Osteoblast (primary cell): ENCODE measurements around the gene ST6GALNAC1. TPM values are rescaled to one million over a fixed set of nuclear protein-coding genes. Genes with fewer than 3 reads are reported as not detected.
A peak's percentile ranks its signal among the peaks of the same experiment; 100 is the strongest.

Experiments
- DNase-seq: peaks from one replicate; pipeline ENCODE4 v3.0.0; 2011; ENCODE audit warnings: low spot score, mixed read lengths; ENCODE audit not compliant: insufficient read length; ENCODE audit errors: missing footprints
- H2AFZ ChIP-seq: 2 replicates; pipeline ENCODE4 v1.6.0; 2011; ENCODE audit warnings: mild to moderate bottlenecking, low read length
- H3K27ac ChIP-seq: 2 replicates; pipeline ENCODE4 v1.5.1; 2011; ENCODE audit warnings: mild to moderate bottlenecking, low read depth, low read length, moderate library complexity
- H3K27me3 ChIP-seq: 2 replicates; pipeline ENCODE4 v1.6.0; 2012; ENCODE audit warnings: mild to moderate bottlenecking, control low read depth, inconsistent platforms, low read length, moderate library complexity; ENCODE audit not compliant: insufficient read depth
- H3K36me3 ChIP-seq: 2 replicates; pipeline ENCODE4 v1.5.1; 2011; ENCODE audit warnings: mild to moderate bottlenecking, low read length, control low read depth, moderate library complexity; ENCODE audit not compliant: insufficient read depth
- H3K4me1 ChIP-seq: 2 replicates; pipeline ENCODE4 v1.5.1; 2011; ENCODE audit warnings: mild to moderate bottlenecking, low read length, control low read depth, moderate library complexity; ENCODE audit not compliant: insufficient read depth
- H3K4me2 ChIP-seq: 2 replicates; pipeline ENCODE4 v1.6.0; 2011; ENCODE audit warnings: mild to moderate bottlenecking, low read length; ENCODE audit not compliant: insufficient read depth
- H3K4me3 ChIP-seq: fragments of 200-600 bp; sonication (generic); 3 replicates; pipeline ENCODE4 v1.5.1; 2012; ENCODE audit warnings: mild to moderate bottlenecking, low read length, inconsistent platforms; ENCODE audit not compliant: insufficient read depth
- H3K79me2 ChIP-seq: 2 replicates; pipeline ENCODE4 v1.6.0; 2012; ENCODE audit warnings: mild to moderate bottlenecking, low read length, control low read depth, inconsistent platforms; ENCODE audit not compliant: insufficient read depth
- H3K9me3 ChIP-seq: 2 replicates; pipeline ENCODE4 v1.5.1; 2011; ENCODE audit warnings: low read depth, low read length, control low read depth
- H4K20me1 ChIP-seq: 2 replicates; pipeline ENCODE4 v1.6.0; 2012; ENCODE audit warnings: mild to moderate bottlenecking, low read length, control low read depth; ENCODE audit not compliant: insufficient read depth
- CTCF ChIP-seq: IDR thresholded peaks from 2 replicates; pipeline ENCODE4 v1.5.1; 2011; ENCODE audit warnings: mild to moderate bottlenecking, low read depth, low read length, moderate library complexity; ENCODE audit errors: extremely low read depth
- total RNA-seq: library from RNA; depleted of rRNA; stranded (reverse); fragments of >200 nt; gene quantifications from 2 replicates; pipeline ENCODE4 v1.2.3, GENCODE V29; 2012

The ST6GALNAC1 gene
- total RNA-seq, 1 donor, result 0.72 TPM

GRCh38 chr17:76635039-76635438, 8.5 kb downstream of the ST6GALNAC1 start:
- peak; percentile 94 for DNase-seq
- Histone ChIP-seq H3K4me2 (no peak overlapping the region), H4K20me1 (no peaks in the 10 kb centered on the region), H3K27me3 (peaks cover 10% of the 10 kb centered on the region), H3K9me3 (no peaks in the 10 kb centered on the region), H3K79me2 (no peaks in the 10 kb centered on the region), H3K4me1 (peaks cover 10% of the 10 kb centered on the region), H3K4me3 (no peak overlapping the region), H3K27ac (no peak overlapping the region), H3K36me3 (no peaks in the 10 kb centered on the region), H2AFZ (peak overlapping the region; percentile 49)
- TF ChIP-seq CTCF, result no peak

- H3K27me3 ChIP-seq, result peaks cover 10% of the 10 kb centered on the region
- TF ChIP-seq CTCF, result no peak
- no peaks in the 10 kb centered on the region for H3K9me3 ChIP-seq
- no peaks in the 10 kb centered on the region for H3K36me3 ChIP-seq
- DNase-seq, result no peak
- H3K4me3 ChIP-seq, result no peak overlapping the region
- H3K27ac ChIP-seq, result no peak overlapping the region
- H4K20me1 ChIP-seq, result no peaks in the 10 kb centered on the region
- peaks cover 10% of the 10 kb centered on the region for H3K4me1 ChIP-seq
- no peak overlapping the region for H3K4me2 ChIP-seq
- no peak overlapping the region for H2AFZ ChIP-seq
- no peaks in the 10 kb centered on the region for H3K79me2 ChIP-seq
Observed at GRCh38 chr17:76633628-76634328, 9.8 kb downstream of the ST6GALNAC1 start.

- Histone ChIP-seq H3K36me3 (no peaks in the 10 kb centered on the region), H3K27ac (no peak overlapping the region), H2AFZ (no peak overlapping the region), H3K4me2 (no peak overlapping the region), H3K79me2 (no peaks in the 10 kb centered on the region), H3K4me1 (peaks cover 10% of the 10 kb centered on the region), H3K4me3 (no peak overlapping the region), H3K9me3 (no peaks in the 10 kb centered on the region), H3K27me3 (peaks cover 11% of the 10 kb centered on the region), H4K20me1 (no peaks in the 10 kb centered on the region)
- DNase-seq, result peak; percentile 88
- no peak for TF ChIP-seq CTCF
Observed at GRCh38 chr17:76631821-76632565, 11.6 kb downstream of the ST6GALNAC1 start.

GRCh38 chr17:76630151-76630550, 13.4 kb downstream of the ST6GALNAC1 start:
- H3K27me3 ChIP-seq, result peaks cover 22% of the 10 kb centered on the region
- H3K4me2 ChIP-seq, result no peak overlapping the region
- H3K4me1 ChIP-seq, result peaks cover 4% of the 10 kb centered on the region
- no peak overlapping the region for H2AFZ ChIP-seq
- H3K36me3 ChIP-seq, result no peaks in the 10 kb centered on the region
- H3K4me3 ChIP-seq, result no peak overlapping the region
- no peak overlapping the region for H3K27ac ChIP-seq
- no peak for DNase-seq
- TF ChIP-seq CTCF, result no peak
- H3K9me3 ChIP-seq, result no peaks in the 10 kb centered on the region
- no peaks in the 10 kb centered on the region for H3K79me2 ChIP-seq
- no peaks in the 10 kb centered on the region for H4K20me1 ChIP-seq
